ENCODE data around the gene CCL26.
"Not testable (repeated sequence)": the region's sequence is repeated elsewhere in the genome, so short reads cannot be mapped to it uniquely, and the experiment has no call there.

The CCL26 gene

DNA sequence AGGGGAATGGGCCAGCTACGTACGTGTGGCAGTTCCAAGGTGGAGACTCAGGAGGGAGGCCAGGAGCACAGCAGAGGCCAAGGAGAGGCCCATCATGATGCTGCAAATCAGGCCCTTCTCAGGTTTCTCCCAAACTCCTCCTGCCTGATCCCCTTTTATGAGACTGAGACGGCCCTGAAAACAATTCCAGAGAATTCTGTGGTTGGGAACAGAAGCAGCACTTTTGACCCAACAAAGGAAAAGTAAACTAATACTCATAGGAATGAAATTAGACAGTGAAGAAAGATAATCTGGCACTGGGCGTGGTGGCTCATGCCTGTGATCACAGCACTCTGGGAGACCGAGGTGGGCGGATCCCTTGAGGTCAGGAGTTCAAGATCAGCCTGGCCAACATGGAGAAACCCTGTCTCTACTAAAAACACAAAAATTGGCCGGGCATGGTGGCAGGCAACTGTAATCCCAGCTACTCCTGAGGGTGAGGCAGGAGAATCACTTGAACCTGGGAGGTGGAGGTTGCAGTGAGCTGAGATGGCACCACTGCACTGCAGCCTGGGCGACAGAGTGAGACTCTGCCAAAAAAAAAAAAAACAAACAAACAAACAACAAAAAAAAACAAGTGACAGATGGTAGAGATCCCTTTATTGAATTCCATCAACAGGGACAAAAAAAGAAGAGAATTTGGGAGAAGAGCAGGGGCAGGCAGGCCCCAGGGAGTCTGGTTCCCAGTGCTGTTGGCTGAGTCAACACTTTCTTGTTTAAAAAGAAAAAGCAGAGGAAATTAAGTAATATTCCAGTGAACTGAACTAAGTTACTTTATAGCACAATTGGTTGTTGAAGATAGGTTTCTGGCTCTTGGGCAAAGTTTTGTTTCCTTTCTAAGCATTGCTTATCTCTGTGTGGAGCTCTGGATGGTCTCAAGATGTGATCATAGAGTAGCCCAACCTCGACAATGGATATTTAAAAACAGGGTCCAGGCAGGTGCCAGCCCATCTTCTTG, at the start of gene CCL26:
CCL26 (minus strand) TSS at position 131 of the 997 bp plus-strand sequence; CDS start at position 96, 35 bp downstream.
- DNase-seq, result no peak

- no peak for DNase-seq
Observed at GRCh38 chr7:75820688-75821087, 48.7 kb upstream of the CCL26 start.

DNA sequence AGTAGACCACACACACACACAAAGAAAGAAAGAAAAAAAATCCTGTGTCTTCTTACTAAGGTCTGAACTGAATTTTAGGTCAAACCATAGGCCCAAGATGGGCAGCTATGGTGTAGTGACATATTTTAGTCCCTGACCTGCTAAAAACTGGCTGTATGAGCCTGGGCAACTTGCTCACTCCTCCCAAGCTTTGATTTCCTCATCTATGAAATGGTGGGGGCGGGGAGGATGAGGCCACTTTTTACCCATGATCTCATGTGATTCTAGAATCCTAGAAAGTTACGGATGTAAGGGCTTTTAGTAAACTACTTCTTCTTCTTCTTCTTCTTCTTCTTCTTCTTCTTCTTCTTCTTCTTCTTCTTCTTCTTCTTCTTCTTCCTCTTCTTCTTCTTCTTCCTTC, 47.7 kb upstream of the CCL26 start:
- DNase-seq, result no peak

DNA sequence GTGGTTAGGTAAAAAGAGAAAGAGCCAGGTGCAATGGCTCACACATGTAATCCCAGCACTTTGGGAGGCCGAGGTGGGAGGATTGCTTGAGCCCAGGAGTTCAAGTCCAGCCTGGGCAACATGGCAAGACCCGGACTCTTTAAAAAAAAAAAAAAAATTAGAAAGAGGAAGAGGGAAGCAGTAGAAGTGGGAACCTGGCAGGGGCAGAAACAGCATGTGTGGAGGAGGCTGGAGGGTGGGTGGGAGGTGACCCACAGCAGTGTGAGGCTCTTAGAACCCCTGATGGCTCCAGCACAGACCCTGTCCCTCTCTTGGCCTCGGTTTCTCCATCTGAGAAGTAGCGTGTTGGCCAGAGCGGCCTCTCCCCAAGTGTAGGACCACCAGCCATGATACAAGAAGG, 46.5 kb upstream of the CCL26 start:
- DNase-seq, result no peak

DNA sequence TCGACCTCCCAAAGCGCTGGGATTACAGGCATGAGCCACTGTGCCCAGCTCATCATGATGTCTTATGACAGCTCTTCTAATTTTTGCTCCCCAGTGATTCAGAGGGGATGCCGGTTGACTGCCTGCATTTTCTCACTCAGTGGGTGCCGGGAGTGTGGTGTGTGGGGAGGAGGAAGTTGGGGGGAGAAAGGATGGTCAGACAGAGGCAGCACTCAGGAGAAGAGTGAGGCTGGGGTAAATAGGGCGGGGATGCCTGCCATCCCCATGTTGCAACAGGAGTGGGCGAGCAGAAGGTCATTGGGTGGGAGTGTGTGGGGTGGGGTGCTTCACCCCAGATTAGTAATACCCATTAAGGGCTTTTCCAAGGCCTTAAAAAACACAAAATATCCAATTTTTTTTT, 45.1 kb upstream of the CCL26 start:
- no peak for DNase-seq

DNA sequence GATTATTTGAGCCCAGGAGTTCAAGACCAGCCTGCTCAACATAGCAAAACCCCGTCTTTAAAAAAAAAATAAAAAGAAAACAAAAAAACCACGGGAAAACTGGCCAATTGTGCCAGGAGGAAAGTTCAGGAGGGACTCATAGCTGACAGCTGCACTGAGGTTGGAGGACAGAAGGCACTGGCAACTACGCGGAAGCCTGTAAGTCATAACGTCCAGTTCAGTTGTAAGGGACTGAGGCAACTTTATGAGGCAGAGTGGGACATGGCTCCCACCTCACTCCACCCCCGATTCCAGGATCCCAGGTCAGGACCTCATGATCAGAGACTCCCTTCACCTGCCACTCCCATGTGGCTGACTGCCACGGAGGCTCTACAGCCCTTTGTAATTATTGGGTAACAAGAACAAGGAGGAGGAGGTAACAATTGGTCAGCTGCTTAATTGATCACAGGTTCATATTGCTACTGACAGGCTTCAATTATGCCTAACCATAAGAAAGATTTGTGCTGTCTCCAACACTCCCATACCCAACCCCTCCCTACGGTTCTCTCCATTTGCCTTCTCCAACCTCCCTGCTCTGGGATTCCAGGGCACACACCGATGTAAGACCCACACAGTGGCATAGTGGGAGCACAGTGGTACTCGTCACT, 43.5 kb upstream of the CCL26 start:
- DNase-seq, result no peak

DNA sequence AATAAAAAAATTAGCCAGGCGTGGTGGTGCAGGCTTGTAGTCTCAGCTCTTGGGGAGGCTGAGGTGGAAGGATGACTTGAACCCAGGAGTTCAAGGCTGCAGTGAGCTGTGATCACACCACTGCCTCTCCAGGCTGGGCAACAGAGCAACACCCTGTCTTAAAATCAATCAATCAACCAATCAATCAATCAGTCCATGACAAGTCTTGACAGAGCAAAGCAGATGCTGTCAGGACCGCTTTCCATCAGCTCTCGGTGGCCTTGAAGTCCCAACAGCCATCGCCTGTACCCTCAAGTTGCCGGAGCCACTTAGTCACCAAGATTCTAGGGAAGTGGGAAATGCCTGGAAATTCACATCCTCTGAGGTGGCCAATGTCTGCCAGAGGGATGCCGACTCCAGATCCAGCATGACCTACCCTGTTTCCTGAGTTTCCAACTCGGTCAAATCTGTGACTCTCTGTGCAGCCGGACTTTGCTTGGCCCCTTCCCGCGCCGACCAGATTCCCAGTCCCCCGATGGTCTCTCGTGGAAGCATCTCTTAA, 42.5 kb upstream of the CCL26 start:
- no peak for DNase-seq

- DNase-seq, result no peak
Observed at GRCh38 chr7:75813781-75814236, 41.8 kb upstream of the CCL26 start, which contains the start of gene CCL24. Gene CCL24 (minus strand): TSS chr7:75813806. CDS start chr7:75813715, 91 bp downstream.

DNA sequence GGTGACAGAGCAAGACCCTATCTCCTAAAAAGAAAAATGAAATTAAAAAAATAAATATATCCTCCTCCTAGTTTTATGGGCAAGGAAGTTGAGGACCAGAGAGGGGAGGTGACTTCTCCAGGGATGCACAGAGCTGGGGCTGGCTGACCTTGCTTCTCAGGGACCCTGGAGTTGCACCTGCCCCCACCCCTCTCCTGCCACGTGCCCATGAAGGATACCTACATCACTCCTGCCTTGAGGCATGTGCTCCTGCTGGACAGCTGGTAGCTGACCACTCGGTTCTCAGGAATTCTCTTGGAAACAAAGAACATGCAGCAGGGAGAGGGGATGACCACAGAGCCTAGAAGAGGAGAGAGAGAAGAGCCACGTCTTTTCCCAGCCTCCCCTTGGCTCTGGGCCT, 41.1 kb upstream of the CCL26 start:
- no peak for DNase-seq

- DNase-seq, result no peak
Observed at GRCh38 chr7:75811894-75812678, 40.1 kb upstream of the CCL26 start.

- DNase-seq, result no peak
Observed at GRCh38 chr7:75809396-75809795, 37.4 kb upstream of the CCL26 start.

GRCh38 chr7:75808106-75808505, 36.1 kb upstream of the CCL26 start:
- no peak for DNase-seq

GRCh38 chr7:75807452-75807851, 35.4 kb upstream of the CCL26 start:
- DNase-seq, result no peak

GRCh38 chr7:75806560-75807307, 34.7 kb upstream of the CCL26 start:
- DNase-seq, result no peak

DNA sequence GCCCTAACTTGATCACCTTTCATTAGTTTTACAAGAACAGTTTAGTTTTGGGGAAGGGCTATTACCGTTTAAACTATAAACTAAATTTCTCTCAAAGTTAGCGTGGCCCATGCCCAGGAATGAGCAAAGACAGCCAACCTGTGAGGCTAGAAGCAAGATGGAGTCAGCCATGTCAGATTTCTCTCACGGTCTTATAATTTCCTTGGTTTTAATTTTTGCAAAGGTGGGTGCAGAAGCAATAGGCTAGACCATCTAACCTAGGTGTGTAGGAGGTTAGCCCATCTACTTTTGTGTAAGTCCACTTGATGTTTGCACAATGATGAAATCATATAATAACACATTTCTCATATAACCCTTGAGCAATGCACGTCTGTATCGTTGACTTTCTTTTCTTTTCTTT, 32.7 kb upstream of the CCL26 start:
- DNase-seq, result no peak

DNA sequence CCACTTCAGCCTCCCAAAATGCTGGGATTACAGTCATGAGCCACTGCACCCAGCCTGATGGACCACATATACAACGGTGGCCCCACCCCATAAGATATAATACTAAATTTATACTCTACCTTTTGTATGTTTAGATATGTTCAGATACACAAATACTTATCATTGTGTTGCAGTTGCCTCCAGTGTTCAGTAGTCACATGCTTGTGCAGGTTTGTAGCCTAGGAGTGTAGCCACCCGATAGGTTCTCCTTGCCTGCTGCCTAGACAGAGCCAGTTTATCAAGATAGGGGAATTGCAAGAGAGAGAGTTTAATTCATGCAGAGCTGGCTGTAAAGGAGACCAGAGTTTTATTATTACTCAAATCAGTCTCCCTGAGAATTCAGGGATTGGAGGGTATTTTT, 32.0 kb upstream of the CCL26 start:
- DNase-seq, result no peak

GRCh38 chr7:75802552-75802821, 30.5 kb upstream of the CCL26 start:
- DNase-seq, result no peak

GRCh38 chr7:75798770-75799169, 26.8 kb upstream of the CCL26 start:
- no peak for DNase-seq

- DNase-seq, result no peak
Observed at GRCh38 chr7:75796420-75796819, 24.4 kb upstream of the CCL26 start.

DNA sequence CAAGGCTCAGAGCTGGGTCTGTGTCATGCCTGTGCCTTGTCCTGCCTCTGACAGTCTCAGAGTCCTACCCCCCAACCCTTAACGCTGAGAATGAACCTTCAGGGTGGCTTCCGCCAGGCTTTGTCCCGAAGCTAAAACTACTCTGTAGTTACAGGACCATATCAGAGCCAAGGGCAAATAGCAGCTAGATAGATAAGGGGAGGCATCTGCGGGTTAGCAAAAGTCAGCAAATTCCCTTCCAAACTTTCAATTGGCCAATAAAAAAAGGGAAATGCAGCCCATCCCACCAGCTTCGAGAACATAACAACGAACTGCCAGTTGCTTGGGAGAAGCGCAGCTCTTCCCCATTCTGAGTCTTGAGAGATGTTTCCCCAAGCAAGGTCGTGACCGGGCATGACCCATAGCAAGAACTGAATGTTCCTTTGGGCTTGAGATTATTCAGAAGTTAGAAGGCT, 23.8 kb upstream of the CCL26 start:
- DNase-seq, result no peak

- DNase-seq, result no peak
Observed at GRCh38 chr7:75793676-75794075, 21.7 kb upstream of the CCL26 start.

- not testable (repeated sequence) for DNase-seq
Observed at GRCh38 chr7:75792567-75792966, 20.6 kb upstream of the CCL26 start.
